Fibroblast of lung (primary cell): Measurements from ENCODE around the gene PRSS36. TPM values are rescaled to one million over a fixed set of nuclear protein-coding genes. Genes with fewer than 3 reads are reported as not detected.
A peak's percentile ranks its signal among the peaks of the same experiment; 100 is the strongest.

Experiments
- DNase-seq, 2 donors: peaks; one replicate each; pipeline versions ENCODE4 v3.0.0 to v3.0.0-alpha.2; 2010; ENCODE audit warnings: low read depth in 2 of 2
- H2AFZ ChIP-seq: 2 replicates; pipeline ENCODE4 v1.5.1; 2012; ENCODE audit warnings: low read length, control low read depth, inconsistent platforms
- H3K27ac ChIP-seq: 2 replicates; pipeline ENCODE4 v1.5.1; 2011; ENCODE audit warnings: low read length, control low read depth; ENCODE audit not compliant: insufficient read depth
- H3K27me3 ChIP-seq: 2 replicates; pipeline ENCODE4 v1.5.1; 2011; ENCODE audit warnings: mild to moderate bottlenecking, low read length; ENCODE audit not compliant: control insufficient read depth, insufficient read depth
- H3K36me3 ChIP-seq: 2 replicates; pipeline ENCODE4 v1.5.1; 2011; ENCODE audit warnings: low read length; ENCODE audit not compliant: control insufficient read depth, insufficient read depth
- H3K4me1 ChIP-seq: 2 replicates; pipeline ENCODE4 v1.5.1; 2011; ENCODE audit warnings: low read length; ENCODE audit not compliant: control insufficient read depth, insufficient read depth; ENCODE audit errors: extremely low read depth
- H3K4me2 ChIP-seq: 2 replicates; pipeline ENCODE4 v1.5.1; 2011; ENCODE audit warnings: low read length, control low read depth; ENCODE audit not compliant: insufficient read depth; ENCODE audit errors: extremely low read depth
- H3K4me3 ChIP-seq, 4 experiments: fragments of 200-600 bp in 1 of 4; sonication (generic) in 1 of 4; replicated peaks in 1 of 4; 2 replicates each; pipeline ENCODE4 v1.5.1; 2011 to 2016; ENCODE audit warnings: low read length in 4 of 4, low read depth in 3 of 4, mild to moderate bottlenecking in 3 of 4, control low read depth in 2 of 4, inconsistent platforms in 1 of 4, mixed read lengths in 1 of 4; ENCODE audit not compliant: insufficient read depth in 1 of 4; ENCODE audit errors: control extremely low read depth in 1 of 4
- H3K79me2 ChIP-seq: 2 replicates; pipeline ENCODE4 v1.5.1; 2012; ENCODE audit warnings: mild to moderate bottlenecking, low read length, inconsistent platforms; ENCODE audit not compliant: control insufficient read depth, insufficient read depth
- H3K9ac ChIP-seq: 2 replicates; pipeline ENCODE4 v1.5.1; 2011; ENCODE audit warnings: mild to moderate bottlenecking, low read length, control low read depth; ENCODE audit not compliant: insufficient read depth
- H3K9me3 ChIP-seq: 2 replicates; pipeline ENCODE4 v1.5.1; 2012; ENCODE audit warnings: low read depth, low read length; ENCODE audit not compliant: control insufficient read depth, insufficient read depth
- H4K20me1 ChIP-seq: 2 replicates; pipeline ENCODE4 v1.5.1; 2011; ENCODE audit warnings: low read length; ENCODE audit not compliant: control insufficient read depth, insufficient read depth; ENCODE audit errors: extremely low read depth
- EZH2 ChIP-seq: IDR thresholded peaks from 2 replicates; pipeline ENCODE4 v1.5.1; 2012; ENCODE audit warnings: low read length, control low read depth, mild to moderate bottlenecking; ENCODE audit errors: missing control alignments
- polyA plus RNA-seq, 2 donors: library from polyadenylated mRNA; depleted of rRNA in 1 of 2; stranded (reverse) in 1 of 2; unstranded in 1 of 2; fragments of >200 nt; gene quantifications; 2 replicates each; pipeline ENCODE4 v1.2.1, GENCODE V29; 2011 to 2012; ENCODE audit warnings: missing spikeins in 1 of 2
- total RNA-seq: library from RNA; depleted of rRNA; stranded (reverse); fragments of >200 nt; gene quantifications from 2 replicates; pipeline ENCODE4 v1.2.1, GENCODE V29; 2014
- TF ChIP-seq, protein P1 (sequence below), 2 donors: IDR thresholded peaks in 1 of 2; conservative IDR thresholded peaks in 1 of 2; 1 replicate in 1 of 2; 2 replicates in 1 of 2; pipeline ENCODE4 v1.5.1; 2011 to 2012; ENCODE audit warnings: low read length in 2 of 2, control low read depth in 1 of 2, inconsistent platforms in 1 of 2, low read depth in 1 of 2, mild to moderate bottlenecking in 1 of 2

The PRSS36 gene
- total and polyA plus RNA-seq, 2 donors (not counting 1 experiment from before 2014, with no cell fraction given) = 0.10 to 0.17 TPM

DNA sequence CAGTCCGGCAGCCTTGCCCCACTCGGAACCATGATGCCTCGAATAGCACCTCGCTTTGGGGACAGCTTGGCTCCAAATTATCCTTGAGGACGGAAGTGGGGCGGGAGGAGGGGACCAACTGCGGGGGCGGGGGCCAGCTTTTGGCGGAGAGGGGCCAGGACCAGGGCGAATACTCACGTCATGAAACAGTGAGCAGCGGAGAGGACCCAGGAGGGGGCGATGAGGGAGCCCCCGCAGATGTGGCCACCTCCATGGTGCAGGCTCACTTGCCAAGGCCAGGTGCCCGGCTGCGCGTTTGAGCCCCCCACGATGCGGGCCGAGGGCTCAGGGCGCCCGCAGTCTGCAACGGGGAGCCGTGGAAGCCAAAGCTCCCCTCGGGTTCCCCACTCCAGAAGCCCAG lies 970 bp downstream of the PRSS36 start:
- H4K20me1 ChIP-seq = no peaks in the 10 kb centered on the region
- no peaks in the 10 kb centered on the region for H3K4me1 ChIP-seq
- no peaks in the 10 kb centered on the region for H3K36me3 ChIP-seq
- TF ChIP-seq, protein P1, sequence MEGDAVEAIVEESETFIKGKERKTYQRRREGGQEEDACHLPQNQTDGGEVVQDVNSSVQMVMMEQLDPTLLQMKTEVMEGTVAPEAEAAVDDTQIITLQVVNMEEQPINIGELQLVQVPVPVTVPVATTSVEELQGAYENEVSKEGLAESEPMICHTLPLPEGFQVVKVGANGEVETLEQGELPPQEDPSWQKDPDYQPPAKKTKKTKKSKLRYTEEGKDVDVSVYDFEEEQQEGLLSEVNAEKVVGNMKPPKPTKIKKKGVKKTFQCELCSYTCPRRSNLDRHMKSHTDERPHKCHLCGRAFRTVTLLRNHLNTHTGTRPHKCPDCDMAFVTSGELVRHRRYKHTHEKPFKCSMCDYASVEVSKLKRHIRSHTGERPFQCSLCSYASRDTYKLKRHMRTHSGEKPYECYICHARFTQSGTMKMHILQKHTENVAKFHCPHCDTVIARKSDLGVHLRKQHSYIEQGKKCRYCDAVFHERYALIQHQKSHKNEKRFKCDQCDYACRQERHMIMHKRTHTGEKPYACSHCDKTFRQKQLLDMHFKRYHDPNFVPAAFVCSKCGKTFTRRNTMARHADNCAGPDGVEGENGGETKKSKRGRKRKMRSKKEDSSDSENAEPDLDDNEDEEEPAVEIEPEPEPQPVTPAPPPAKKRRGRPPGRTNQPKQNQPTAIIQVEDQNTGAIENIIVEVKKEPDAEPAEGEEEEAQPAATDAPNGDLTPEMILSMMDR (conservative IDR thresholded peaks at IDR 0.05 in 1 of 2, IDR thresholded peaks at IDR 0.05 in 1 of 2; ENCODE audit: low read depth in 1 of 2, low read length in 2 of 2) = no peak
- no peak for TF ChIP-seq EZH2
- no peak overlapping the region for H3K9ac ChIP-seq
- no peak for DNase-seq
- H3K4me3 ChIP-seq = no peak overlapping the region
- H2AFZ ChIP-seq = no peak overlapping the region
- H3K4me2 ChIP-seq = no peak overlapping the region
- no peak overlapping the region for H3K27ac ChIP-seq
- no peaks in the 10 kb centered on the region for H3K79me2 ChIP-seq
- peaks cover 27% of the 10 kb centered on the region for H3K27me3 ChIP-seq
- H3K9me3 ChIP-seq = no peaks in the 10 kb centered on the region

DNA sequence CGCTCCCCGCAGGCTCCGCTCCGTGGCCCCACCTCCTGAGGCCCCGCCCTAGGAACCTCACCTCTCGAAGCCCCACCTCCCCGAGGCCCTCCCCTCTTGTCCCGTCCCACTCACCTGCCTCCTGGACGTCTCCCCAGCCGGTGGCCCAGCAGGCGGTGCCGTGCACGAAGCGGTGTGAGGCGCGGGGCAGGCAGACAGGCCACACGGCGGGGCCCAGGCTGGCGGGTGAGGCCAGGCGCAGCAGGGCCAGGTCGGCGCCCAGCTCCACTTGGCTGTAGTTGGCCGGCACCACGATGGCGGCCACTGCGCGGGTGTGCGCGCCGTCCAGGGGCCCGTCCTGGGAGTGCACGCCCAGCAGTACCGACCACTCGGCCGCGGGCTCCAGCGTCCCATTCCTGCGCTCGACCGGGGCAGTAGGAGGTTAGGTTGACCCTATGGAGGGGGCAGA lies 1.6 kb downstream of the PRSS36 start:
- Histone ChIP-seq H3K4me2 (no peak overlapping the region), H3K79me2 (no peaks in the 10 kb centered on the region), H3K36me3 (no peaks in the 10 kb centered on the region), H3K27me3 (peaks cover 27% of the 10 kb centered on the region), H3K9ac (no peak overlapping the region), H3K27ac (no peak overlapping the region), H3K9me3 (no peaks in the 10 kb centered on the region), H2AFZ (no peak overlapping the region), H3K4me3 (no peak overlapping the region), H4K20me1 (no peaks in the 10 kb centered on the region), H3K4me1 (no peaks in the 10 kb centered on the region)
- no peak for DNase-seq
- TF ChIP-seq, protein P1 (conservative IDR thresholded peaks at IDR 0.05 in 1 of 2, IDR thresholded peaks at IDR 0.05 in 1 of 2; ENCODE audit: low read depth in 1 of 2, low read length in 2 of 2) = no peak
- TF ChIP-seq EZH2 = no peak

DNA sequence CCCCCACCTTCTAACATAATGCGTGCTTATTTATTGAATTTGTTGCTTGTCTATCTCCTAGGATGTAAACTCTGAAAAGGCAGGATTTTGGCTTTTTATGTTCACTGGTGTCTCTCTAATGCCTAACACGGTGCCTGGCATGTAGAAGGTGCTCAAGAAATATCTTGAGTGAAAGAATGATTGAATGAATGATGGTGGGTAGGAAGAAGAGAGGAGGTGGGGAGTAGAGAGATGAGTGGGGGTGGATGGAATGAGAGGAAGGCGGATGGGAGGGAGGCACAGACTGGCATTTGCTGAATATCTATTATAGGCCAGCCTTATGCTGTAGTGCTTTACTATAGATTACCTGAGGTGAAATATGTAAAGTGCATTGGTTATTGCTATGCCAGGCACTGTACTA lies 2.3 kb downstream of the PRSS36 start:
- no peak overlapping the region for H3K4me3 ChIP-seq
- no peaks in the 10 kb centered on the region for H3K36me3 ChIP-seq
- TF ChIP-seq EZH2 = peak; percentile 67
- TF ChIP-seq, protein P1 (conservative IDR thresholded peaks at IDR 0.05 in 1 of 2, IDR thresholded peaks at IDR 0.05 in 1 of 2; ENCODE audit: low read depth in 1 of 2, low read length in 2 of 2) = no peak
- no peaks in the 10 kb centered on the region for H3K79me2 ChIP-seq
- H3K9ac ChIP-seq = no peak overlapping the region
- no peak for DNase-seq
- H3K4me2 ChIP-seq = no peak overlapping the region
- no peaks in the 10 kb centered on the region for H4K20me1 ChIP-seq
- H2AFZ ChIP-seq = no peak overlapping the region
- no peak overlapping the region for H3K27ac ChIP-seq
- H3K9me3 ChIP-seq = no peaks in the 10 kb centered on the region
- H3K4me1 ChIP-seq = no peaks in the 10 kb centered on the region
- peaks cover 27% of the 10 kb centered on the region for H3K27me3 ChIP-seq
